CD4-positive, alpha-beta memory T cell (primary cell): ENCODE data around the gene FLT3. TPM values are rescaled to one million over a fixed set of nuclear protein-coding genes. Genes with fewer than 3 reads are reported as not detected.

Source experiments
- CTCF ChIA-PET: fragments of 350-600 bp; sonication (Branson Sonifier 250); formaldehyde crosslinking; loops from one replicate; lab custom pipeline; 2021; ENCODE audit warnings: inconsistent platforms; ENCODE audit not compliant: partially characterized antibody; lab: Charles Lee
- POLR2A ChIA-PET: fragments of 350-600 bp; sonication (Branson Sonifier 250); formaldehyde crosslinking; loops from one replicate; lab custom pipeline; 2021; ENCODE audit not compliant: partially characterized antibody; lab: Charles Lee
- DNase-seq, 5 donors: peaks; one replicate each; pipeline versions ENCODE4 v3.0.0 to v3.0.0-alpha.2; 2020 to 2022; ENCODE audit warnings: mixed read lengths in 1 of 5
- H3K27ac ChIP-seq: one replicate; pipeline ENCODE4 v1.7.0; 2013; ENCODE audit warnings: low read depth, low read length
- H3K27me3 ChIP-seq: 2 replicates; pipeline ENCODE4 v1.7.0; 2013; ENCODE audit warnings: mild to moderate bottlenecking, low read length, moderate library complexity; ENCODE audit not compliant: insufficient read depth
- H3K36me3 ChIP-seq: 2 replicates; pipeline ENCODE4 v1.7.0; 2013; ENCODE audit warnings: mild to moderate bottlenecking, low read length, moderate library complexity; ENCODE audit not compliant: insufficient read depth
- H3K4me1 ChIP-seq: 2 replicates; pipeline ENCODE4 v1.7.0; 2013; ENCODE audit warnings: mild to moderate bottlenecking, low read length, moderate library complexity; ENCODE audit not compliant: insufficient read depth
- H3K4me3 ChIP-seq, 2 donors: one replicate each; pipeline ENCODE4 v1.7.0; 2013; ENCODE audit warnings: low read length in 2 of 2, mild to moderate bottlenecking in 1 of 2
- H3K9me3 ChIP-seq, 2 donors: one replicate each; pipeline ENCODE4 v1.7.0; 2013; ENCODE audit warnings: low read length in 2 of 2, control low read depth in 1 of 2; ENCODE audit not compliant: control insufficient read depth in 1 of 2
- H3K27ac Mint-ChIP-seq, 7 donors: one replicate each; pipeline ENCODE4 v1.8.0; 2020 to 2021; ENCODE audit warnings: mixed read lengths in 7 of 7, mild to moderate bottlenecking in 6 of 7, inconsistent platforms in 3 of 7, moderate library complexity in 3 of 7
- H3K27me3 Mint-ChIP-seq, 2 donors: one replicate each; pipeline ENCODE4 v1.8.0; 2020 to 2021; ENCODE audit warnings: mixed read lengths in 2 of 2
- H3K36me3 Mint-ChIP-seq, 2 donors: one replicate each; pipeline ENCODE4 v1.8.0; 2020 to 2021; ENCODE audit warnings: mixed read lengths in 2 of 2, inconsistent platforms in 1 of 2, mild to moderate bottlenecking in 1 of 2
- H3K4me1 Mint-ChIP-seq, 4 donors: one replicate each; pipeline ENCODE4 v1.8.0; 2020 to 2021; ENCODE audit warnings: mixed read lengths in 4 of 4, mild to moderate bottlenecking in 1 of 4
- H3K4me3 Mint-ChIP-seq, 8 donors: one replicate each; pipeline ENCODE4 v1.8.0; 2020 to 2021; ENCODE audit warnings: mixed read lengths in 8 of 8, mild to moderate bottlenecking in 7 of 8, moderate library complexity in 6 of 8, inconsistent platforms in 3 of 8
- H3K9me3 Mint-ChIP-seq, 8 donors: one replicate each; pipeline ENCODE4 v1.8.0; 2020 to 2021; ENCODE audit warnings: mixed read lengths in 8 of 8, mild to moderate bottlenecking in 5 of 8, inconsistent platforms in 3 of 8, moderate library complexity in 1 of 8
- intact Hi-C: fragments of 100-400 bp; cut with micrococcal nuclease; formaldehyde crosslinking; loops from one replicate; pipeline ENCODE4 v1.15.1; 2023
- polyA plus RNA-seq, 2 donors: library from polyadenylated mRNA; unstranded; fragments of 300-500 nt; fragmentation: Illumina TruSeq; gene quantifications; one replicate each; pipeline ENCODE4 v1.2.3, GENCODE V29; 2021
- total RNA-seq, 2 experiments: library from RNA; stranded (reverse); gene quantifications; one replicate each; pipeline ENCODE4 v1.2.3, GENCODE V29; 2021

Gene FLT3
- total and polyA plus RNA-seq, 4 experiments from 2014 or later = not detected

DNA sequence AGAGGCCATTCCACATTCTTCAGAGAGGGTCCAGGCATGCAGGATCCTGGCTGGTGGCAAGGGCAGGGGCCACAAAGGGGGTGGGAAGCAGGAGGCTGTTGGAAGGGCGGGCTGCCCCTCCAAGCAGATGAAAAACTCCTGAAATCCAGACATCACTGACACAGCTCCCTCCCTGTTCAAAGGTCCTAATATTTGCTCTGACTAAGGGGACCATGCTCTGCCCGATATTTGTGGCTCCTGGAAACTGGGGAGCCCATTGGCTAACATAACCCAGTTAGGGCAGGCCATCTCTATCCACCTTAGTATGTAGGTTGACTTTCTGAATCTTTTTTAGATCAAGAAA, 127.9 kb downstream of the FLT3 start:
- no peak overlapping the region for H3K27ac Mint-ChIP-seq
- H3K27ac ChIP-seq = no peak overlapping the region
- CTCF ChIA-PET = interaction anchor here (4.0 kb wide), 1 partner anchor 12 kb away, joined by 19 read pairs; no protein-coding TSS in a partner anchor

DNA sequence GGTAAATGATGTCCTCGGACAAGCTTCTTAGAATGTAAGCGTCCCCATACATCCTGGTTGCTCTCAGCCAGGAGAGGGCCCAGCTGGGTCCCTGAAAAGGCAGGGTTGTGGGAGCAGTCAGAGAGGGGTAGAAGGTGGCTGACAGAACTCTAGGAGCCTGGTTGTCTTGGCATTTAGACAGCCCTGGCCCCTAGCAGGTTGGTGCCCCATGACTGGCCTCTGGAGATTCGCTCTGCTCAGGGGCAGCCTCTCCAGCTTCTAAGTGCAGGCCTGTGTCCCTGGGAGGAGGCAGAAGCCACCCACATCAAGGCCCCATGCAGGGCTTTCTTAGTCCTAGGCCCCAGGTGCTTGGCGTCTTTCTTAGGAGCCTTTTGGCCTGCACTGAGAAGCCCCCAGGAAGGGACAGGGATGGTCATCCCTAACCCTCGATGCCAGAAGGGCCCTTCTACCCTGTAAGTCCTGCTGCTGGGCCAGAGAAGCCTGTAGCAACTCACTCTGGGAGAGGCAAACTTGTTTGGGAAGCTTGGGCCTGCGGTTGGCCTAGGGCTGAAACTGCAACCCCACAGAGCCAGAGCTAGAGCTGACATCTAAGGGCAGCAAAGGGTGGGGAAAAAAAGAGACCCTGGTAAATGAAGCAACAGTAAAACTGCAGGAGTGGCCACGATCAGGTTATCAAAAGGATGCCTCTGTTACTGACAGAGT, 128.4 kb downstream of the FLT3 start:
- Mint-ChIP-seq H3K27ac (no peak overlapping the region), H3K4me1 (peaks cover 6 to 44% (median 18%) of the 10 kb centered on the region in 4 donors), H3K9me3 (peaks cover 0 to 4% (median 0%) of the 10 kb centered on the region in 8 donors), H3K27me3 (peaks cover 63 to 69% of the 10 kb centered on the region in 2 donors), H3K4me3 (no peak overlapping the region), H3K36me3 (no peaks in the 10 kb centered on the region)
- Histone ChIP-seq H3K9me3 (no peaks in the 10 kb centered on the region), H3K27ac (no peak overlapping the region), H3K4me3 (no peak overlapping the region), H3K4me1 (peaks cover 5% of the 10 kb centered on the region), H3K36me3 (no peaks in the 10 kb centered on the region), H3K27me3 (peaks cover 37% of the 10 kb centered on the region)
- CTCF ChIA-PET = interaction anchor here (1.4 kb wide), 1 partner anchor 12 kb away, joined by 3 read pairs; no protein-coding TSS in a partner anchor
- no peak for DNase-seq
- POLR2A ChIA-PET = no interaction called here
- intact Hi-C loops = no loop called here

More for the DNA sequence above, 127.9 kb downstream of the FLT3 start:
- no peaks in the 10 kb centered on the region for H3K36me3 Mint-ChIP-seq
- H3K9me3 ChIP-seq = no peaks in the 10 kb centered on the region
- H3K4me1 ChIP-seq = peaks cover 5% of the 10 kb centered on the region
- no peak for DNase-seq
- peaks cover 32% of the 10 kb centered on the region for H3K27me3 ChIP-seq
- H3K4me1 Mint-ChIP-seq = peaks cover 6 to 43% (median 15%) of the 10 kb centered on the region in 4 donors
- intact Hi-C loops = no loop called here
- POLR2A ChIA-PET = no interaction called here
- H3K36me3 ChIP-seq = no peaks in the 10 kb centered on the region
- H3K27me3 Mint-ChIP-seq = peaks cover 64% of the 10 kb centered on the region in 2 donors
- peaks cover 0 to 4% (median 0%) of the 10 kb centered on the region in 8 donors for H3K9me3 Mint-ChIP-seq
- H3K4me3 ChIP-seq = no peak overlapping the region
- no peak overlapping the region for H3K4me3 Mint-ChIP-seq

DNA sequence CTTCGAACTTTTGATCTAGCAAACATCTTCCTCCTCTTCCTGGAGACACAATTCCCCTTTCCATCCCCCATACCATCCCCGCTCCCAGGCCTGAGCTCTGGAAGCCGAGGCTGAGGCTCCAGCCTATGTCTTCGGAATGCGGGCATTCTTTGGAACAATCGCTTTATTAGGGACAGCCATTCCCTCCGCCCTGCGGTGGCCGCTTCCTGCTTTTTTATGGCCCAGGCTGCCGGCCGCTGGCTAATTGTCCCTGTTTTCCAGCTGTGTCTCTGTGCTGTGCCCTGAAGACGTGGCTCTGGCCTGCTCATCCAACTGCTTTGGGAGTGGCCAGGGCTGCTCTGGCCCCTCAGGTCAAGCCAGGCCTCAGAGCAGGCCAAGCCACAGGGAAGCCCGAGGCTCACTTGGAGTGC, 129.1 kb downstream of the FLT3 start:
- Mint-ChIP-seq H3K4me3 (peak overlapping the region in 1 of 8 donors; percentile 48), H3K36me3 (no peaks in the 10 kb centered on the region), H3K27ac (no peak overlapping the region), H3K9me3 (peaks cover 0 to 4% (median 0%) of the 10 kb centered on the region in 8 donors), H3K4me1 (peaks cover 6 to 48% (median 18%) of the 10 kb centered on the region in 4 donors), H3K27me3 (peaks cover 63 to 66% of the 10 kb centered on the region in 2 donors)
- H3K9me3 ChIP-seq = no peaks in the 10 kb centered on the region
- intact Hi-C loops = no loop called here
- H3K36me3 ChIP-seq = no peaks in the 10 kb centered on the region
- no peak for DNase-seq
- no peak overlapping the region for H3K27ac ChIP-seq
- peaks cover 37% of the 10 kb centered on the region for H3K27me3 ChIP-seq
- H3K4me3 ChIP-seq = no peak overlapping the region
- POLR2A ChIA-PET = no interaction called here
- H3K4me1 ChIP-seq = peaks cover 5% of the 10 kb centered on the region
- CTCF ChIA-PET = interaction anchor here (1.4 kb wide), 1 partner anchor 13 kb away, joined by 3 read pairs; no protein-coding TSS in a partner anchor

DNA sequence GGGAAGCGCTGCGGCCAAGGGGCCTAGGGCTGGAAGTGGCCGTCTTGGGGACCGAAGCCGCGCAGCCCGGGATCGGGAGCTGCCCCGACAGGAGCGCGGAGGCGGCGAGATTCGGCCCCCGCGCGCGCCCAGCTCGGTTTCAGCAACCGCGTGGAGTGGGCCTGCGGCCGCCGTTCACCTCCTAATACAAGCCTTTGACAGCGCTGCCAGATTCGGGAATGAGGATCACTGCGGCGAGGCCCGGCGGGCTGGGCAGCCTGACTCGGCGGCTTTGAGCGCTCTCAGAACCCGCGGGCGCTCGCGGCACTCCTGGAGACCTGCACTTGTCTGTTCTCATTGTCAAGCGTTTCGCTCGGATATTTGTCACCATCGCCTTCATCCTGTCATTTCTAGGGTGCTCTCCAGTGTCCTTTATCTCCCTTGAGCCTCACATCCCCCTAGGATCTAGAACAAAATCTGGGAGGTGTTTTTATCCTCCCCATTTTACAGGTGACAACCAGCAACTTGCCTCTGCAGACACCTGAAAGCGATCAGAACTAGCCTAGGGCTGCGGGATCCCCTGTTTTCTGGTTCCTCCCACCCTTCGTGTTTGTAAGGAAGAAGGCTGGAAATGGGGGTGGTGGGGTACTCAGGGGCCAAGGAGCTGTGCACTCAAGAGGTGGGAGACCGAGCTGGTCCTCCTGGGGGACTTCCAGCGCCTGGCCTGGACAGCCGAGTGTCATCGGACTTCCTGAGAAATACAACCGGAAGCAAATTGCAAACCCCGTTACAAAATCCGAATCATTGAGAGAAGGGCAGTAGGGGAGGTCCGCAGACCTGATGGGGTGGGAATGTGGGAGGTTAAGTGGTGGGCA, 129.8 kb downstream of the FLT3 start:
- no peaks in the 10 kb centered on the region for H3K9me3 ChIP-seq
- peaks cover 39% of the 10 kb centered on the region for H3K27me3 ChIP-seq
- H3K4me1 Mint-ChIP-seq = peaks cover 6 to 48% (median 18%) of the 10 kb centered on the region in 4 donors
- no peak for DNase-seq
- H3K4me3 ChIP-seq = no peak overlapping the region
- peaks cover 0 to 2% (median 0%) of the 10 kb centered on the region in 8 donors for H3K9me3 Mint-ChIP-seq
- no peak overlapping the region for H3K27ac ChIP-seq
- intact Hi-C loops = no loop called here
- ChIA-PET CTCF (interaction anchor here (1.0 to 1.4 kb wide), 3 partner anchors 9 to 13 kb away, joined by 3 read pairs; no protein-coding TSS in a partner anchor), POLR2A (no interaction called here)
- H3K36me3 Mint-ChIP-seq = no peaks in the 10 kb centered on the region
- peaks cover 64 to 68% of the 10 kb centered on the region in 2 donors for H3K27me3 Mint-ChIP-seq
- no peak overlapping the region for H3K27ac Mint-ChIP-seq
- no peaks in the 10 kb centered on the region for H3K36me3 ChIP-seq
- peak overlapping the region in 2 of 8 donors; percentile 3 to 14 for H3K4me3 Mint-ChIP-seq
- peaks cover 5% of the 10 kb centered on the region for H3K4me1 ChIP-seq

DNA sequence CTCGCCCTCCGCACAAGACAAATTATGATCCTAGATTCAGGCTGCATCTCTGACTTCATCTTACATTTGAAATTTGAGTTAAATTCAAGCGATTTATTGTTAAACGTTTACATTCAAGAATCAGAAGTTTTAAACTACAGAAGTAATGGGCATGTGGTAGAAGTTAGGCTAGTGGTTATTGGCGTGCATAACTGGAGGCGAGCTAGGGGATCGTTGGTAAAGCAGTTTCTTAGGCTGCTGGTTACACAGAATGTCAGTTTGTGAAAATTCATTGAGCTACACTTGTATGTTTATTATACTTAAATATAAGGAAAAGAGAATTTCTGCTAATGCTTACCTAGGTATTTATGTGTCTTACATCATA, 130.5 kb downstream of the FLT3 start:
- peaks cover 0 to 1% (median 0%) of the 10 kb centered on the region in 8 donors for H3K9me3 Mint-ChIP-seq
- no peak overlapping the region for H3K4me3 ChIP-seq
- H3K36me3 ChIP-seq = no peaks in the 10 kb centered on the region
- peaks cover 6 to 46% (median 18%) of the 10 kb centered on the region in 4 donors for H3K4me1 Mint-ChIP-seq
- H3K27me3 Mint-ChIP-seq = peaks cover 63 to 68% of the 10 kb centered on the region in 2 donors
- peak overlapping the region in 2 of 8 donors; percentile 1 to 39 for H3K4me3 Mint-ChIP-seq
- H3K27ac Mint-ChIP-seq = no peak overlapping the region
- no peaks in the 10 kb centered on the region for H3K36me3 Mint-ChIP-seq
- ChIA-PET CTCF (interaction anchor here (1.0 kb wide), 2 partner anchors 8 to 14 kb away, joined by 3 read pairs; no protein-coding TSS in a partner anchor), POLR2A (no interaction called here)
- intact Hi-C loops = no loop called here
- H3K9me3 ChIP-seq = no peaks in the 10 kb centered on the region
- H3K27ac ChIP-seq = no peak overlapping the region
- no peak for DNase-seq
- peaks cover 41% of the 10 kb centered on the region for H3K27me3 ChIP-seq
- H3K4me1 ChIP-seq = peaks cover 5% of the 10 kb centered on the region

DNA sequence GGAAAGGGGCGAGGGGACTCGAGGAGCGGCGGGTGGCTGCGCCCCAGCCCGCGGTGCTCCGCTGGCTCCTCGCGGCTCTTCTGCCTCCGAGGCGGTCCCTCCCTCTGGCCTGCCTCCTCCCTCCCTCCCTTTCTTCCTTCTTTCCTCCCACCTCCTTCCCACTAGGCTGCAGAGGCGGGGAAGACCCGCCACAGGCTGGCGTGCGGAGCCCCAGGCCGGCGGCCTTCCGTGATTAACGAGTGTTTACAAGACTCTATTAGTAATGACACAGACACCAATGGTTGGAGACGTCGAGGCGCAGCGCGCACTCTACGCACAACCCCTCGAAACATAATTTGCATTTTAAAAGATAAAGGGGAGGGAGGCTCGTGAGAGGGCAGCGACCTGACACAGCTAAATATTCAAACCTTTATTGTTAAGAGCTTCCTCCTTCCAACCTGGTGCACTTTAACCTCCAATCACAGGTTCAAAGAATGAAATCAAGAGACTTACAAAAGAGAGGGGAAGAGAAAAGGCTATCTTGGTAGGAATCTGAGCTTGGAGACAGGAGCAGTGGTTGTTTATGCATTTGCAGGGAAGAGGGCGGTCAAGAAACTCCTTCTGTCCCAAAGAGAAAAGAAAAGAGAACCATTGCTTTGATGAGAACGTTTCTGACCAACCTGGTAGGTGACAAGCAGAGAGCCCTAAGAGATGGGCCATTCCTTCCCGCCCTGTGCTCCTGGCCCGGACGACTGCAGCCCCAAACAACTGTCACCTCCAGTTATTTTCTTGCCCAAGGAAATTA, 131.1 kb downstream of the FLT3 start, which contains the start of gene CDX2:
Gene CDX2 (minus strand): TSS at position 234 of the 784 bp plus-strand sequence. CDS start 309 bp downstream, outside the sequence.
- CTCF ChIA-PET = interaction anchor here (1.0 kb wide), 2 partner anchors 7 to 14 kb away, joined by 3 read pairs; no protein-coding TSS in a partner anchor

More for the DNA sequence above, 131.1 kb downstream of the FLT3 start, which contains the start of gene CDX2:
- Histone ChIP-seq H3K9me3 (no peaks in the 10 kb centered on the region), H3K4me1 (peaks cover 5% of the 10 kb centered on the region), H3K36me3 (no peaks in the 10 kb centered on the region), H3K27me3 (peaks cover 41% of the 10 kb centered on the region), H3K27ac (no peak within 1 kb of the TSS), H3K4me3 (no peak within 1 kb of the TSS)
- intact Hi-C loops = no loop called here
- H3K27me3 Mint-ChIP-seq = peaks cover 59 to 65% of the 10 kb centered on the region in 2 donors
- peaks cover 6 to 46% (median 18%) of the 10 kb centered on the region in 4 donors for H3K4me1 Mint-ChIP-seq
- POLR2A ChIA-PET = no interaction called here
- H3K4me3 Mint-ChIP-seq = peak within 1 kb of the TSS; percentile 38 to 71 (median 64)
- no peaks in the 10 kb centered on the region for H3K36me3 Mint-ChIP-seq
- no peak for DNase-seq
- H3K27ac Mint-ChIP-seq = no peak within 1 kb of the TSS
- peaks cover 0 to 1% (median 0%) of the 10 kb centered on the region in 8 donors for H3K9me3 Mint-ChIP-seq
